ENCODE data around the gene CFAP77.

DNA sequence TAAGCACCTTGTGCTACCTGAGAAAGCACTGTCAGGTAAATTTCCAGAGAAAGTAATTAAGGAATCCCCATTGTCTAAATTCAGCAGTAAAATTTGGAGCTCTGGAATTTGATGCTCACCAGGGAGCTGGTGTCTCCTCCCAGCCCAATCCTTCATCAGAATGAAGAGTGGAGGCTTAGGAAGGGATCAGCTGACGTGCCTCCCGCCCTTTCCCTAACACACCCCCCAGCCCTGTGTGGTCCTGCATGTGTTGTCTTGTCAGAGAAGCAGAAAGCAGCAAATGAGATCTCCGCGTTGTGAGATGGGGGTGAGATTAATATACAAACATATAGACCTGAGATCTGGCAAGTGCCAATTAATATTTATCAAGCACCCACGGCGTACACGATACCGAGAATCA, 145.5 kb downstream of the CFAP77 start:
- TF ChIP-seq, protein P1, sequence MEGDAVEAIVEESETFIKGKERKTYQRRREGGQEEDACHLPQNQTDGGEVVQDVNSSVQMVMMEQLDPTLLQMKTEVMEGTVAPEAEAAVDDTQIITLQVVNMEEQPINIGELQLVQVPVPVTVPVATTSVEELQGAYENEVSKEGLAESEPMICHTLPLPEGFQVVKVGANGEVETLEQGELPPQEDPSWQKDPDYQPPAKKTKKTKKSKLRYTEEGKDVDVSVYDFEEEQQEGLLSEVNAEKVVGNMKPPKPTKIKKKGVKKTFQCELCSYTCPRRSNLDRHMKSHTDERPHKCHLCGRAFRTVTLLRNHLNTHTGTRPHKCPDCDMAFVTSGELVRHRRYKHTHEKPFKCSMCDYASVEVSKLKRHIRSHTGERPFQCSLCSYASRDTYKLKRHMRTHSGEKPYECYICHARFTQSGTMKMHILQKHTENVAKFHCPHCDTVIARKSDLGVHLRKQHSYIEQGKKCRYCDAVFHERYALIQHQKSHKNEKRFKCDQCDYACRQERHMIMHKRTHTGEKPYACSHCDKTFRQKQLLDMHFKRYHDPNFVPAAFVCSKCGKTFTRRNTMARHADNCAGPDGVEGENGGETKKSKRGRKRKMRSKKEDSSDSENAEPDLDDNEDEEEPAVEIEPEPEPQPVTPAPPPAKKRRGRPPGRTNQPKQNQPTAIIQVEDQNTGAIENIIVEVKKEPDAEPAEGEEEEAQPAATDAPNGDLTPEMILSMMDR (conservative IDR thresholded peaks at IDR 0.05 in 1 of 2, IDR thresholded peaks at IDR 0.05 in 1 of 2; ENCODE audit: extremely low read depth in 1 of 2, insufficient read depth in 1 of 2, low read depth in 1 of 2, low read length in 2 of 2): no peak
- TF ChIP-seq EZH2 (IDR thresholded peaks at IDR 0.05; ENCODE audit: borderline replicate concordance, low read length): no peak
